HepG2 (cell line): ENCODE results near the gene PDE6H. TPM values are rescaled to one million over a fixed set of nuclear protein-coding genes. Genes with fewer than 3 reads are reported as not detected.

Source experiments
- ATAC-seq: fragments of 200-7000 bp; cut with Tn5 transposase; 3 replicates; pipeline ENCODE4 v1.9.1; 2020; ENCODE audit warnings: mild to moderate bottlenecking, moderate library complexity
- BruUV-seq: library from RNA; stranded (reverse); fragments of 400-500 nt; replicated peaks from 2 replicates; lab custom pipeline; 2021; lab: Mats Ljungman, UMichigan
- CTCF ChIA-PET: fragments of 300-600 bp; formaldehyde crosslinking; extraction: SDS; loops from one replicate; lab custom pipeline; 2021; ENCODE audit warnings: low total read pairs, inconsistent platforms, low intra/inter-chr PET ratio; lab: Yijun Ruan, JAX
- POLR2A ChIA-PET: fragments of 350-600 bp; sonication (Branson Sonifier 250); formaldehyde crosslinking; loops from one replicate; lab custom pipeline; 2020; ENCODE audit warnings: antibody characterized with exemption, inconsistent platforms; lab: Yijun Ruan, JAX
- DNase-seq: peaks from one replicate; pipeline ENCODE4 v3.0.0-alpha.2; 2015; ENCODE audit warnings: low spot score
- FAIRE-seq: peaks from 3 replicates; lab custom pipeline; 2011; peaks lifted over from hg19 to GRCh38; lab: Jason Lieb, UNC
- H2AFZ ChIP-seq: one replicate; pipeline ENCODE4 v1.6.1; 2011; ENCODE audit warnings: low read length, inconsistent platforms
- H3K27ac ChIP-seq: fragments of 300-600 bp; 3 replicates; pipeline ENCODE4 v1.8.0; 2011; ENCODE audit warnings: mixed run types, mild to moderate bottlenecking, mixed read lengths, low read length, inconsistent platforms; ENCODE audit not compliant: insufficient read depth; ENCODE audit errors: extremely low read length
- H3K27me3 ChIP-seq, 2 experiments: fragments of 200-600 bp in 1 of 2; 2 replicates in 1 of 2; 3 replicates in 1 of 2; pipeline versions ENCODE4 v1.6.0 to v1.8.0; 2011; ENCODE audit warnings: low read length in 2 of 2, mild to moderate bottlenecking in 2 of 2, moderate library complexity in 2 of 2, inconsistent platforms in 1 of 2; ENCODE audit not compliant: insufficient read depth in 2 of 2, control insufficient read depth in 1 of 2
- H3K36me3 ChIP-seq, 2 experiments: fragments of 200-600 bp in 1 of 2; replicated peaks in 1 of 2; 2 replicates in 1 of 2; 3 replicates in 1 of 2; pipeline versions ENCODE4 v1.5.1 to v1.8.0; 2011; ENCODE audit warnings: low read length in 2 of 2, inconsistent platforms in 1 of 2; ENCODE audit not compliant: insufficient read depth in 2 of 2, control insufficient read depth in 1 of 2
- H3K4me1 ChIP-seq: 2 replicates; pipeline ENCODE4 v1.5.1; 2012; ENCODE audit warnings: low read length, inconsistent platforms; ENCODE audit not compliant: insufficient read depth
- H3K4me2 ChIP-seq: 2 replicates; pipeline ENCODE4 v1.6.0; 2011; ENCODE audit warnings: low read depth, low read length, inconsistent platforms
- H3K4me3 ChIP-seq, 3 experiments: fragments of 200-600 bp in 1 of 3; sonication (generic), shearing (Covaris generic) in 1 of 3; replicated peaks in 1 of 3; 2 replicates each; pipeline ENCODE4 v1.5.1; 2011 to 2016; ENCODE audit warnings: low read length in 3 of 3, inconsistent platforms in 2 of 3, low read depth in 2 of 3, mild to moderate bottlenecking in 2 of 3, control low read depth in 1 of 3, mixed read lengths in 1 of 3; ENCODE audit not compliant: insufficient read depth in 1 of 3
- H3K79me2 ChIP-seq: one replicate; pipeline ENCODE4 v1.6.1; 2011; ENCODE audit warnings: low read length, inconsistent platforms; ENCODE audit not compliant: insufficient read depth
- H3K9ac ChIP-seq: 2 replicates; pipeline ENCODE4 v1.6.0; 2011; ENCODE audit warnings: mild to moderate bottlenecking, low read depth, low read length, inconsistent platforms; ENCODE audit not compliant: insufficient read depth
- H3K9me3 ChIP-seq: 2 replicates; pipeline ENCODE4 v1.5.1; 2012; ENCODE audit warnings: mild to moderate bottlenecking, low read length
- H4K20me1 ChIP-seq: 2 replicates; pipeline ENCODE4 v1.6.0; 2011; ENCODE audit warnings: inconsistent platforms, mild to moderate bottlenecking, low read length, moderate library complexity; ENCODE audit not compliant: insufficient read depth
- CBX1 ChIP-seq: IDR thresholded peaks from one replicate; pipeline ENCODE4 v1.6.1; 2016; ENCODE audit warnings: antibody characterized with exemption, low read depth
- DR1 ChIP-seq: sonication (generic); formaldehyde crosslinking; IDR thresholded peaks from 2 replicates; pipeline ENCODE4 v1.8.0; 2021; ENCODE audit warnings: mild to moderate bottlenecking, missing genetic modification reagents, inconsistent platforms
- FOXM1 ChIP-seq: sonication (generic); formaldehyde crosslinking; IDR thresholded peaks from 2 replicates; pipeline ENCODE4 v1.5.0; 2020; ENCODE audit warnings: missing genetic modification reagents
- FOXO4 ChIP-seq: sonication (generic); formaldehyde crosslinking; conservative IDR thresholded peaks from 2 replicates; pipeline ENCODE4 v1.8.1; 2023; ENCODE audit warnings: missing genetic modification reagents
- GRHL1 ChIP-seq: sonication (generic); formaldehyde crosslinking; conservative IDR thresholded peaks from 2 replicates; pipeline ENCODE4 v1.8.0; 2022; ENCODE audit warnings: missing genetic modification reagents
- HNF4A ChIP-seq: sonication (generic); formaldehyde crosslinking; IDR thresholded peaks from 2 replicates; pipeline ENCODE4 v1.4.0; 2020; ENCODE audit warnings: missing genetic modification reagents
- JARID2 ChIP-seq: sonication (generic); formaldehyde crosslinking; IDR thresholded peaks from 2 replicates; pipeline ENCODE4 v1.8.1; 2023; ENCODE audit warnings: missing genetic modification reagents, inconsistent platforms; ENCODE audit not compliant: insufficient replicate concordance
- REPIN1 ChIP-seq: sonication (generic); formaldehyde crosslinking; IDR thresholded peaks from 2 replicates; pipeline ENCODE4 v1.8.0; 2022; ENCODE audit warnings: missing genetic modification reagents, low read depth, mild to moderate bottlenecking, borderline replicate concordance
- THAP7 ChIP-seq: sonication (generic); formaldehyde crosslinking; IDR thresholded peaks from 2 replicates; pipeline ENCODE4 v1.8.1; 2023; ENCODE audit warnings: mild to moderate bottlenecking, missing genetic modification reagents
- ZBTB49 ChIP-seq: sonication (generic); formaldehyde crosslinking; IDR thresholded peaks from 2 replicates; pipeline ENCODE4 v1.4.0; 2020; ENCODE audit warnings: missing genetic modification reagents, borderline replicate concordance
- ZNF256 ChIP-seq: sonication (generic); formaldehyde crosslinking; conservative IDR thresholded peaks from 2 replicates; pipeline ENCODE4 v1.4.0; 2020; ENCODE audit warnings: missing genetic modification reagents
- ZNF354B ChIP-seq: sonication (generic); formaldehyde crosslinking; IDR thresholded peaks from 2 replicates; pipeline ENCODE4 v1.8.0; 2022; ENCODE audit warnings: mild to moderate bottlenecking, missing genetic modification reagents
- ZNF414 ChIP-seq: sonication (generic); formaldehyde crosslinking; IDR thresholded peaks from 2 replicates; pipeline ENCODE4 v1.5.0; 2020; ENCODE audit warnings: missing genetic modification reagents
- ZNF512 ChIP-seq: sonication (generic); formaldehyde crosslinking; IDR thresholded peaks from 2 replicates; pipeline ENCODE4 v1.4.0; 2020; ENCODE audit warnings: mild to moderate bottlenecking, missing genetic modification reagents
- ZNF605 ChIP-seq: sonication (generic); formaldehyde crosslinking; IDR thresholded peaks from 2 replicates; pipeline ENCODE4 v1.8.0; 2022; ENCODE audit warnings: mild to moderate bottlenecking, missing genetic modification reagents
- WGBS: methylation state at CpG from one replicate; pipeline ENCODE4 v1.1.6; 2017; ENCODE audit warnings: low lambda C conversion rate; 5-methylcytosine and 5-hydroxymethylcytosine counted together
- in situ Hi-C: cut with HindIII; loops from 2 replicates; pipeline ENCODE4 v1.10.0; 2017; ENCODE audit warnings: low pct_unique_long_range_greater_than_20kb; ENCODE audit not compliant: extremely low pct_ligation_motif_present
- intact Hi-C: fragments of 100-400 bp; cut with micrococcal nuclease; formaldehyde crosslinking; loops from one replicate; pipeline ENCODE4 v1.10.0; 2022; ENCODE audit not compliant: unreplicated experiment
- polyA plus RNA-seq, 8 experiments: library from polyadenylated mRNA; depleted of rRNA in 3 of 8; stranded (reverse) in 7 of 8; unstranded in 1 of 8; fragments of >200 nt; fragmentation: Illumina TruSeq in 4 of 8; extraction: Trizol in 4 of 8; gene quantifications; 2 replicates each; pipeline versions ENCODE4 v1.2.1 to v1.2.3, GENCODE V29; 2011 to 2016; ENCODE audit warnings: low read depth in 4 of 8, missing spikeins in 1 of 8, mixed read lengths in 1 of 8; ENCODE audit not compliant: insufficient read depth in 1 of 8
- total RNA-seq, 5 experiments: library from RNA; depleted of rRNA; stranded (reverse); fragments of >200 nt; fragmentation: Illumina TruSeq; extraction: Trizol; gene quantifications; 2 replicates each; pipeline ENCODE4 v1.2.3, GENCODE V29; 2016; ENCODE audit warnings: low read depth in 1 of 5

The PDE6H gene
- total and polyA plus RNA-seq, 2 of the 13 experiments (the other 11 are each of a cell fraction or from before 2014, with no cell fraction given): not detected

- CTCF ChIA-PET: no interaction called here
- no peak for FAIRE-seq
- no peak for TF ChIP-seq GRHL1 (CRISPR knock-in tag)
- no peak for TF ChIP-seq FOXM1 (CRISPR knock-in tag)
- no peak for TF ChIP-seq THAP7 (CRISPR knock-in tag)
- no peak for TF ChIP-seq HNF4A (CRISPR knock-in tag)
- TF ChIP-seq DR1: no peak
- no peak for TF ChIP-seq CBX1
- no peak for TF ChIP-seq ZNF512
- TF ChIP-seq ZNF605: no peak
- no peak for TF ChIP-seq REPIN1 (CRISPR knock-in tag)
- TF ChIP-seq JARID2 (CRISPR knock-in tag): no peak
- TF ChIP-seq ZBTB49 (CRISPR knock-in tag): no peak
- TF ChIP-seq ZNF414 (CRISPR knock-in tag): no peak
- TF ChIP-seq FOXO4 (CRISPR knock-in tag): no peak
- TF ChIP-seq ZNF354B (CRISPR knock-in tag): no peak
- no peak for TF ChIP-seq ZNF256 (CRISPR knock-in tag)
Measured at GRCh38 chr12:14931791-14932560, 40.9 kb upstream of the PDE6H start.

More at GRCh38 chr12:14931791-14932560, 40.9 kb upstream of the PDE6H start:
- no peak overlapping the region for H3K4me2 ChIP-seq
- no peaks in the 10 kb centered on the region for H3K79me2 ChIP-seq
- no peaks in the 10 kb centered on the region for H3K27me3 ChIP-seq
- no peaks in the 10 kb centered on the region for H3K9me3 ChIP-seq
- no peak for ATAC-seq
- no peak overlapping the region for H2AFZ ChIP-seq
- no peak overlapping the region for H3K9ac ChIP-seq
- no peak overlapping the region for H3K27ac ChIP-seq
- peaks cover 12% of the 10 kb centered on the region; the same call in 1 of the 2 replicates for H3K4me1 ChIP-seq
- no peak for DNase-seq
- no peaks in the 10 kb centered on the region for H4K20me1 ChIP-seq
- no TSS peak for BruUV-seq
- H3K36me3 ChIP-seq: no peaks in the 10 kb centered on the region
- H3K4me3 ChIP-seq: no peak overlapping the region
- in situ Hi-C loops: no loop called here
- intact Hi-C loops: no loop called here
- POLR2A ChIA-PET: no interaction called here
- 58% methylated on average over 7 of the region's 7 CpGs for WGBS
